Liver (tissue), 3 donors: ENCODE measurements around the gene CD300LG.

Experiments
- ATF3 ChIP-seq: IDR thresholded peaks from 2 replicates; pipeline ENCODE4 v1.6.1; 2016; ENCODE audit warnings: antibody characterized with exemption
- CTCF ChIP-seq: fragments of 150-350 bp; IDR thresholded peaks from 2 replicates; pipeline ENCODE4 v1.5.1; 2017; ENCODE audit warnings: improper control_type of control experiment, low read depth, low read length; ENCODE audit not compliant: missing input control
- EGR1 ChIP-seq, 2 donors: IDR thresholded peaks; 2 replicates each; pipeline ENCODE4 v1.6.1; 2016 to 2018; ENCODE audit warnings: antibody characterized with exemption in 2 of 2, low read depth in 2 of 2
- FOXA1 ChIP-seq: IDR thresholded peaks from 2 replicates; pipeline ENCODE4 v1.6.1; 2016; ENCODE audit warnings: antibody characterized with exemption
- MAX ChIP-seq: IDR thresholded peaks from 2 replicates; pipeline ENCODE4 v1.6.1; 2016; ENCODE audit warnings: antibody characterized with exemption
- RAD21 ChIP-seq, 2 donors: IDR thresholded peaks; 2 replicates each; pipeline ENCODE4 v1.6.1; 2016; ENCODE audit warnings: antibody characterized with exemption in 2 of 2, mild to moderate bottlenecking in 2 of 2
- SP1 ChIP-seq: IDR thresholded peaks from 2 replicates; pipeline ENCODE4 v1.6.1; 2018; ENCODE audit warnings: antibody characterized with exemption, mild to moderate bottlenecking
- TAF1 ChIP-seq: conservative IDR thresholded peaks from 2 replicates; pipeline ENCODE4 v1.6.1; 2016; ENCODE audit warnings: antibody characterized with exemption, mild to moderate bottlenecking
- donor health status: healthy.
- donor health status: healthy.

DNA sequence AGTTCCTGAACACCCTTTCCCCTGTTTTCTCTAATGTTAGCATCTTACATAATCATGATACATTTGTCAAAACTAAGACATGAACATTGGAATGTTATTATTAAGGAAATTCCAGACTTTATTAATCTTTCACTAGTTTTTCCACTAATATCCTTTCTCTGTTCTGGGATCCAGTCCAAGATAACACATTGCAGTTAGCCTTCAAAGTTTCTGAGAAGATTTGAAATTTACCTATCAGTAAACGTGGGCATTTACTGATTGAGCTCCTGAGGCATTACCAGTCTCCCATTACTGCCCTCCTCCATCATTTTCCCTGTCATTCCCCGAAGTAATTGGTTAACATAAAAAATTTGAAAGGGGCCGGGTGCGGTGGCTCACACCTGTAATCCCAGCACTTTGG is 5.7 kb upstream of the CD300LG start:
- no peak for TF ChIP-seq MAX
- TF ChIP-seq ATF3 = no peak
- TF ChIP-seq FOXA1 = no peak
- TF ChIP-seq CTCF = no peak
- no peak for TF ChIP-seq EGR1 (IDR thresholded peaks at IDR 0.05; ENCODE audit: low read depth in 2 of 2)
- no peak for TF ChIP-seq RAD21 (IDR thresholded peaks at IDR 0.05)
- TF ChIP-seq SP1 = no peak
- no peak for TF ChIP-seq TAF1
